HG03060 (cell line): Measurements from ENCODE around the gene NR2F2.

Experiments used
- ATAC-seq: cut with Tn5 transposase; IDR thresholded peaks from one replicate; pipeline ENCODE4 v1.9.1; 2021; ENCODE audit warnings: low read depth, moderate number of reproducible peaks; ENCODE audit not compliant: unreplicated experiment

NR2F2 gene

GRCh38 chr15:96341513-96342405 is 11.3 kb downstream of the NR2F2 start:
- no peak for ATAC-seq

DNA sequence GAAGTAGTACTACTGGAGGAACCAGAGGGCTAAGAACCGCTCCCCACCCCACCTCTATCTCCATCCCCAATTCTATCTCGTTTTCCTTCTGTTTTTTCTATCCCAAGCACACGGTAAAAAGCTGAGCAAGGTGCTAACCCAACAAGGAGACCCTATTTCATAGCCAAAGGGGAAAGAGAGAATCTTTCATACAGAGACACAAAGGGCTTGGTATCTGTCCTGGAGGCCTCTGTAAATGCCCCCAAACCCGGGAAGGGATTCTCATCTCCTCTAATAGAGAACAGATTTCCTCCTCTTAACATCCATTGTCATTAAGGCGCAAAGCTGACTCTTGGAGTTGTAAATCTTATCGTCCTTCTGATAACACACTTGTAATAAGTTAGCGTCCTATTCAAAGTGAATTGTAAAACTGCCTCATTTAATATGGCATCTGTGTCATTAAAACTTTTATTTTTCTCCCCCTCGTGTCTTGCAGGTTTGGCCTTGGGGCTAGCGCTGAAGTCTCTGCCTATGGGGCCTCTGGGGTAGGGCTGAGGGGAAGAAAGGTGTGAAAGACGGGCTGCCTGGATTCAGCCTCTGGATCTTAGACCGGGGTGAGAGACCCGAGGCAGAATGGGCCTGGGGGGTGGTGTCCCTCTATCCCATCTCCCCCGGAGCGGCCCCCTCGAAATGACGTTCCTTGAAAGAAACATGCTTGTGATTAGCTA is 12.1 kb downstream of the NR2F2 start:
- ATAC-seq = no peak

GRCh38 chr15:96343113-96344059 is 12.9 kb downstream of the NR2F2 start:
- ATAC-seq = no peak

DNA sequence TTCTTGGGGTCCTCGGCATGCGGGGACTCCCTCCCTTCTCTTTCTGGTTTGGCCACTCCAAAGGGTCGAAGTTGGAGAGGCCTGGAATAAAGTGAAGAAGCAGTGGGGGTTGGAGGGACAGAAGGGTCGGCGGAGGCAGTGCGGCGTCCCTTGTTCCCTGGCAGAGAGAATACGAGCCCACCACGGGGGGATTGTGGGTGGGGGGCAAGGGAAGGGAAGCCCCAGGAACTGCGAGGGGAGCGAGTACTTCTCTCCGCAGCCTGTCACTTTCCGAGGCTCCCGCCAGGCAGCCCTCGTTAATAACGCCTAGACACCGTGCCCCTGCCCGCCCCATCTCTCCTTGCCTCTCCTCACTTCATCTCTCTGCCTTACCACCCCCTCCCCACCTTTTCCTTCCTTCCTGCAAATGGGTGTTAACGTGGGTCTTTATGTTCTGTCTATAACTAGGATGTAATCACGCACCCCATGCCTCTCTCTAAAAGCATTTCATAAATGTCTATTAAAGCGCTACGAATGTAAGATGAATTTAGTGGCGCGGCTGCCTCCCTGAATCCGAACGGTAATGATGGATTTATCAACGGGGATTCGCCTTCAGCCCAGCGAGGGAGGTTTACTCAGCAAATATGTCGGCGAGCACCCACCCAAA is 13.7 kb downstream of the NR2F2 start:
- ATAC-seq = no peak

GRCh38 chr15:96344706-96345559 is 14.4 kb downstream of the NR2F2 start:
- no peak for ATAC-seq

DNA sequence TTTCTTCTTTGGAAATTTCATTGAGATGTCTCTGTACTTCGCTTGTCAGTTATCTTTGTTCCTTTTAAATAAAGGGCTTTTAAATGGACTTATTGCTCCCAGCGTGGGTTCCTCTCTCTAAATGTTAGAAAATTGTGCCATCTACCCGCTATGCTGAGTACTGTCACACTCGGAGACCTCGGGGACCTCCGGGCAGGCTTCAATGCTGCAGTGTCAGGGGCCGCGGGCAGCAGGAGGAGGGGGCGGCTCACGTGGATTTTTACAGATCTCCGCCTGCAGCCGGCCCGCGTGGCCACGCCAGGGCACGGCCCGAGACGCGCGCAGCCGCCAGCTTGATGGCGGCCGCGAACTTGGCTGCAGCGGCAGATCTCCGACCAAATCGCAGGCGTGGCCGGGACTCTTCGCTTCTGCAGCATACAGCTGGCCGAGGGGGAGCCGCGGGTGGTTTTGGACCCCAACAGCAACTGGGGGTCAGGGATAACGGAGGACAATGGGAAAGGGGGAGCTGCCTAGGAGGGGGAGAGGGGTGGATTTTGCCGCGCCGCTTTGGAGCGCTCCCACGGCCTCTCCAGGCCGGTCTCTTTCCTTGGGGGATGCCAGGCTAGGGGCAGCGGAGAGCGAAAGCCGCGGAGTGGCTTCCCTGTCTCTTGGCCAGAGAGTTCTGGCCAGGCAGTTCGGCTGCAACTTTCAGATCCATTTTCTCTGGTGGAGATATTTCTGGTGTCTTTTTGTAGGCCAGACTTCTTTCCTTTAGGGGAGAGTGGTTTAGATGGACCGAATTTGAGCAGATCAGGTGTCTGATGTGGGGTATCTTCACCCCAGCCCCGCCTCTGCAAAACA is 15.3 kb downstream of the NR2F2 start:
- ATAC-seq = peak; percentile 58

- ATAC-seq = no peak
Measured at GRCh38 chr15:96346409-96346970, 16.0 kb downstream of the NR2F2 start.

- ATAC-seq = no peak
Measured at GRCh38 chr15:96347181-96348111, 16.9 kb downstream of the NR2F2 start.

DNA sequence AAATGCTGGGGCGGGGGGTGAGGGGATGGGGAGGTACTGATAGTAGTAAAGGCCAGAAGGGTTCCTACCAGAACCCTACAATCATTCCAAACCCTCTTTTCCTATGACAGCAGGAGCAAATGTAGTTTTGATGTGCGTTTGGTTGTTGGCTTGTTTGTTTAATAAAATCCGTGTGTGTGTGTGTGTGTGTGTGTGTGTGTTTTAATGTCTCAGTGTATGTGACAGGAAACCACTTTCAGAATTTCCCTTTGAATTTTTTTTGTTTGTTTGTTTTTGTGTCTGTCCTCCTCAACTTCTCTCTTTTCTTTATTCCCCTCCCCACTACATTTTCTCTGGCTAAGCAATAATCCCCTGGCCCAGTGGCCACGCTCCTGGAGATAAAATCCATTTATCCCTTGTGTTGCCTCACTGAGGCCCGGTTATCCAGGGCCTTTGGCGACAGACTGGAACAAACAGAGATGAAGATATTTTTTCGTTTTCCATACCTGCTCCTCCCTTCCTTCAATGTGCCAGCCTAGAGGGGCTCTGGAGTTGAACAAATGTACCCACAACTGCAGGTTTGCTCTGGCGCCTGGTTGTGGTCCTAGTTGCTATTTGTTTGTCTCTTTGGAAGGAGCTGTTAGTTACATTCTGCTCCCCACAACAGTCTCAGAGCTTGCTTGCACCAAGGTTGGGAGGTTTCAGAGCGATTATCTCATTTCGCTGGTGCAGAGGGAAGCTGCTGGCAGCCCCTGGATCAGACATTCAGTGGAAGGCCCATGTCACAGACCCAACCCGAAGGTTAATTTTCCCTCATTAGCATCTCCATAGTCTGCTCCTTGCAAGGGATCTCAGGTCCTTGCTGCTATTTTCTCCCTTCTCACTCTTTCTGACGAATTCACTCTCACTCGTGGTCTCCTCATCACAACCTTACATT is 17.9 kb downstream of the NR2F2 start:
- ATAC-seq = no peak

GRCh38 chr15:96349034-96349856 is 18.7 kb downstream of the NR2F2 start:
- ATAC-seq = no peak

DNA sequence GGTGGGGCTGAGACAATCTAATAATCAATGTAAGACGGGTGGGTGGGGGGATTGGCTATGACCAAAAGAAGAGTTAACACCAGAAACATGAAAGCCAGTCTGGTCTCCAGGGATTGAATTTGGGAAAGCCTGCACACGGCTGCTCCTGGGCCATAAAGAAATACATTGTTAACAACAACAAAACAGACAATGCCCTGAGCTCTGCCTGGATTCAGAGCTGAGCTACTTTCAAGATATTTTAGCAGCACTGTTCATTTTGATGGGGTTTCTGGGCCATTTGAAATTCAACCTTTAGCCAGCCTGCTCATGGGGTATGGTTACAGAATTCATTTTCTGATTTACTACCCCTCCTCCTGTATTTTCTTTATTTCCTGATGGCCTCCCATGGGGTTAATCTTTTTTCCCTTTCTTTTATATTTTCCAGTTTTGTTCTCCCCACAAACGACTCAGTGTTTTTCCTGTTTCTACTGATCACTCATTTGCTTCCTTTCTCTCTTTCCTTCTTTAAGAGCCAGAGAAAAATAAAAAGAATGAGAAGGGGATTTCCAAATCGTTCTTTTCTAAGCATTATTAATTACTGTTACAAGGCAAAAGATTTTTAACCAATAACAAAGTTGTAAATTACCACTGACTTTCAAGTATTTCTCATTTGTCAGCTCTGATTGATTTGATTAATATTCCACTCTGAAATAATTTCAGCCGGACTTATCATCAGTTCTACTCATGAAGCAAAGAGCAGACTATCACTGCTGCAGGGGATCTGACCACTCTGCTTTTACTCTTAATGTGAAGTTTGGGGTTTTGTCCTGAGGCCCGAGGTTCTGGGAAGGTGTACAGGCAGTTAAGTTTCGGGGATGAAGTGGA is 19.6 kb downstream of the NR2F2 start:
- ATAC-seq = no peak

DNA sequence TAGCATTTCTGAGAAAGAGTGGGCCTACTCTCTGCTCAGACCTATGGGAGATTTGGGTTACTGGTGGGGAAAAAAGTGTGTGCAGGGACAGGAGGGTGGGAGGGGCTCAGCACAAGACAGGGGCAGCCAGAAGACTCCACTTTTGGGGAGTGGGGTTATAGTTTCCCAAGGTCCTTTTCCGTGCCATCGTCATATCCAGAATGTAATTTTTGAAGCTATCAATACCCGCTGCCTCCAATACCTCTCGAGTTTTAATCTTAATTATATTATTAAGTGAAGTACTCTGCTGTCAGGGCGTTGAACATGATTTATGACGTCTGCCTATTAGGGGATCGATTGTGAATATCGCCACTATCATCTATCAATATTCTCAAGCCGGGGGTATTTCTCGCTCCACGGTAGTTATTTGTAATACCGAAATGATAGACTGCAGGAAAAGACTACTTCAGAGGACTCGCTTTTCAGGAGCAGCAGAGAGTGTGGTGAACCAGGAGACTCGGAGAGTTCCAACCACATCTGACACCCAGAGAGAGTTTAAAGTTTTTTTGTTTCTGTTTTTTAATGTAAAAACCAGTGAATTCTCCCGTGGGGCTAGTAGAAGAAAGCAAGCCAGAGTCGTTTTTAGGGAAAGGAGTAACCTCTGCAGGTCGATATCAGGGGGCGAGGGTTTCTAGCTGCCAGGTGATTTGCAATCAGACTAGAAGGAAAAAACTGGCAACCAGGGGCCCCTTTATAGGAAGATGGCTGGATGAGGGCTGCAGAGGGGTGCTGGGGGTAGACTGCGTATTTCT is 20.6 kb downstream of the NR2F2 start:
- no peak for ATAC-seq

DNA sequence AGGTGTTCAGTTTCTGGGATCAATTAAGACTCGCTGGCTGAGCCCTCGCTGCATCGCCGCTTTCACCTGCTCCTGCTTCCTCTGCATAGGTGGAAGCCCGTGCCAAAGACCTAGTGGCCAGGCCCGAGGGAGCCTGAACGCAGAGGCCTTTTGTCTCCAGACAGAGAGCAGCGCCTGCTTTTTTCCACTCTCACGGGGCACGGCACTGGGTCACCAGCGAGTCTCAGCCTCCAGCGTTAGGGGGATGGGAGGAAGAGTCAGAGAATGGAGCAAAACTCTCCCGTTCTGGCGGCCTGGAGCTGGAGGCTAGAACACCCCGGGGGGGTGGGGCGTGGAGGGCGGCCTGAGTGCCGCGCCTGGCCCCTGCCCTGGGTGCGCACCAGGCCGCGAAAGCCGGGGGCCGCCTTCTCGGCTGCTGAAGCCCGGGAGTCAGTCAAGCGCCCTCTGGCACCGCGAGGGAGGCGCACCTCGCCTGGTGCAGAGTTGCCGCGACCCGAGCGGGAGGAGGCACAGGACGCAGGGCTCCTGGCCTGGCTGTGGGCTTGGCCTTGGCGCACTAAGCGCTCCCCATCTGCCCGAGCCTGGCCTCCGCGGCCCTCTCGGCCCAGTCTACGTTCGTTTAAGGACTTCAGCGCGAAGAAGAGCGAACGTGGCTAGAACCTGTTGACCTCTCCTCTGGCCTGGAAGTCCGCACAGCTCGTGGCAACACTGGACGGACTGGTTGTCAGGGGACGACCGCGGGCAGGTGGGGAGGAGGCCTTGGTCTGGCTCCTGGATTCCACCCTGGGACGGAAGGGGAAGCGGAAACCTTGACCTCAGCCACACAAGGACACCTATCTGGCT is 21.5 kb downstream of the NR2F2 start:
- ATAC-seq = no peak
